CD4-positive, alpha-beta T cell treated with Interleukin-6 for 4 hours (primary cell): ENCODE results near the gene BRD2.
"Not testable (repeated sequence)": the region's sequence is repeated elsewhere in the genome, so short reads cannot be mapped to it uniquely, and the experiment has no call there.

ENCODE experiments used
- DNase-seq: peaks from one replicate; pipeline ENCODE4 v3.0.0-alpha.2; 2020; ENCODE audit warnings: mixed read lengths

The BRD2 gene

GRCh38 chr6:32968093-32968866 is at the start of gene BRD2:
Gene BRD2 (plus strand): TSS chr6:32968594. CDS start chr6:32972899, 4,305 bp downstream.
- DNase-seq, result peak; percentile 98

DNA sequence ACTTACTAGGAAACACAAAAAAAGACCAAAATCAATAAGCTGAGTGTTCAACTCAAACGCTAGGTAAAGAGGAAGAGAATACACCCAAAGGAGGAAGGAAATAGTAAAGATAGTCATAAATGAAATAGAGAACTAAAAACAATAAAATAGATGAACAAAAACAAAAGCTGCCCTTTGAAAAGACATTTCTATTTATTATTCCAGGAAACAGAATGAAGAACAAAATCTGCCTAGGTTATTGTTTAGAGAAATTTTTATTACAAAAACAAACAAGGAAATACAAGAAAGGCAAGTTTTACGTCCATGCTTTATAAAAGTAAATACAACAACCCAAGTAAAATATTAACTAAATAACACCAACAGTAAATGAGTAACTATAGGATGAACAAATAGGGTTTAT is 47.7 kb upstream of the BRD2 start:
- no peak for DNase-seq

DNA sequence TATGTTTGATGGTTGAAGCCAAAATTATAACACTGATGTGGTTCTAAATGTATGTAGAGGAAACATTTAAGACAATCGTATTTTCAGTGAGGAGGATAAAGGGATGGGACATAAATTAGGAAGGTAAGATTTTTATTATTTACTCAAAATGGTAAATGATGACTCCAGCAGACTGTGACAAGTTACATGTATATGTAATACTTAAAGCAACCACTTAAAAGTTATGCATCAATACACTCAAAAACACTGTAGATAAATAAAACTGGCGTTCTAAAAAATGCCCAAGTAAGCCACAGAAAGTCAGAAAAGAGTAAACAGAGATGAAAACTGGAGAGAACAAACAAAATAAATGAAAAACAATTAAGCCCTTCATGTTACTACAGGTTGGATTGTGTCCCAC is 46.3 kb upstream of the BRD2 start:
- no peak for DNase-seq

DNA sequence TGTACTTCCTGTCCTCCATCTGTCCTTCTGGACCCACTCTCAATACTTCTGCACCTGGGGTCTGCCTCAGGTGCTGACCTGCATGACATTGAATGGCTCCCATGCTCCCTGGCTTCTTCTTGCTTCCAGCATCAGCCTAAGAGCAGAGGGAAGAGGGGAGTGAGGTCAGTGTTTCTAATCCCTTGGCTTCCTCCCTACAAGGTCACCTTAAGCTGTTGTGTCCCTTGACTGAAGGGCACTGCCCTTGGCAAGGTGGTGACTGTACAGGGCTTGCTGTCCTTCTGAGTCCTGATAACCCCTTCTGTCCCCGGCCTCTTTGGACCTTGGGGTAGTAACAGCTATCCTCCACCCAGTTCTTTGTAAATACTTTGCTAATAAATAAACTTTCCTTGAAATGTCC is 37.2 kb upstream of the BRD2 start:
- no peak for DNase-seq

GRCh38 chr6:32932132-32932868 is 36.1 kb upstream of the BRD2 start:
- DNase-seq, result no peak

- DNase-seq, result peak; percentile 86
Observed at GRCh38 chr6:32933661-32934085, 34.7 kb upstream of the BRD2 start.

DNA sequence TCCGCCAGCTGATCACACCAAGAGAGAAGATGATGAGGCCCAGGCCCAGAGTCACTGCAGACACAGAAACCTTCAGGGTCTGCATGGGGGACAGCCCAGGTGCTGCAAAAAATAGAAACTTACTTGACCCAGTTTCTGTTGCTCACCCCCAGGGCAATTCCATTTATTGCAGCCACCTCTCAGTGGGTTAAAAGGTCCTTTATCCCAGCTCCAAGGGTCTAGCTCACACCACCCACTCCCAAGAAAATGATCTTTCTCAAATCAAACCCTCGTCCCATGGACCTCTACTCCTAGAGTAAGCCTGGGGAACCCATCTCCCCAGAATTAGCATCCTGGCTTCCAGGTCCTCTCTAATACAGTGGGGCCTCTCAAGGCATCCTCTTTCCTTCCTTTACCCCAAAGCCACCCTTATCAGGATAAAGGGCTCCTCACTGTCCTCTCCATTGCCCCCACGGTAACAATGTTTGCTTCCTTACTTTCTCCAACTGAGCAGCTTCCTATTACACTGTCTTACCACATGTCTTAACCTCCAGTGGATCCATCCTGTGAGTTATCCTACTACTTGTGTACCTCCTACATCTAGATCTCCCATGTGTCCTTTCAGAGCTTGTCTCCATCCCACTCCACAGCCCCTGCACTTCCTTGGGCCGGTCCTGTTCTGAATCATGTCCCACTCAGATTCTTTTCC is 32.7 kb upstream of the BRD2 start:
- no peak for DNase-seq

- DNase-seq, result no peak
Observed at GRCh38 chr6:32936239-32937152, 31.9 kb upstream of the BRD2 start.

DNA sequence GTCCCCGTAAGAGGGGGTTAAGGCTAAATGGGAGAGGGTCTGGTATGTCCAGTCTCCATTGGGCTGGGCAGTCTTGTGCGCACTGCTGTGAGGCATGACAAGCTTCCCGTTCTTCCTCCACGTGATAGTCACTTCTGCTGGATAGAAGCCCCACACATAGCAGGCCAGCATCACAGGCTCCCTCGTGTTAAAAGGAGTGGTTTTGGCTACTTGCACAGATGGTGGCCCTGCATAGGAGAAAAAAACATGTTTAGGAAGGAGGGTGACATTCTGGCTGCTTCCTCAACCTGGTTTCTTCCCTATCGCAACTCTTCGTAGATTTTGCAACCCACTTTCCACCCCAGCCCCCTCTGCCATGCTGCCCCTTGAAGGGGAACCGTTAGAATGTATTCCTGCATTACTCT is 31.2 kb upstream of the BRD2 start:
- DNase-seq, result no peak

DNA sequence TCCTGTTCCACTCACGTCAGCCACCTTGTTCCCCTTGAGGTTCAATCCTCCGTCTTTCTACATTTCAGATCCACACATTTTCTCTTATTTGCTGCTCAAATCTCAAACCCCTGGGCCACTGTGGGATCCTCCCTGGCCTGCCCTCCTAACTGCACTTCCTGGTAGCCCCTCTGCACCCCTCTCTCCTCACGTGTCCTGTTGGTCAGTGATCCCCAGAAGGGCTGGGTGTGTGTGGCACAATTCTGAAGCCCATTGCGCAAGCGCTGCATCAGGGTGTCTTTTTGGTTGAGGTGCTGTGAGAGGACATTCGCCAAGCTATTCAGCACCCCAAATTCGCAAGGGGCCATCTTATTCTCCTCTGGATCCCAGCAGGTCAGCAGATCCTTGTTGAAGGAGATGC is 29.9 kb upstream of the BRD2 start:
- no peak for DNase-seq

GRCh38 chr6:32940656-32941213 is 27.7 kb upstream of the BRD2 start, which contains the start of gene HLA-DMB:
Gene HLA-DMB (minus strand): TSS chr6:32941028. CDS start chr6:32940807, 221 bp downstream.
- DNase-seq, result peak; percentile 56

DNA sequence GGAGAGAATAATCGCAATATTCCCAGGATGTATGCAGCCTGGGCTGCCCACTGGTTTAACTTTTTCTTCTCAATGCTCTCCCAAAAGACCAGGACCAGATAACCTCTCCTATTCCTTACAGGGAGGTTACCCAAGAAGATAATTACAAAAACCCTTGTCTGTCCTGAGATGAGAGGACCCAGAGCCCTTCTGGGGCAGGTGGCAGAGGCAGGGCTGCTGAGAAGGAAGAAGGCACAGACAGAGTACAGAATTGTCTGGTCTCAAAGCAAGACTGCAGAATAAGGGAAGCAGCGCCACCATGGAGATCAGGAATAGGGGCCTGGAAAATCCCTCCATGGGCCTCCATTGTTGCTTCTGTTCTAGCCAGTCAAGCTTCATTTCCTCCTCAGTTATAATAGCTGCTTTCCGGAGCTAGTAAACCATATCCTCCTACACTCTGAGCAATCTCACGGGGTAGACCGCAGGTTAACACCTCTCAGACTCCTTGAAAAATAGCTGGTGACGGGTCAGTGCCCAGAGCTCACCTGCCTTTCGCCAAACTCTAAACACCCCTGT is 27.1 kb upstream of the BRD2 start:
- DNase-seq, result peak; percentile 63

DNA sequence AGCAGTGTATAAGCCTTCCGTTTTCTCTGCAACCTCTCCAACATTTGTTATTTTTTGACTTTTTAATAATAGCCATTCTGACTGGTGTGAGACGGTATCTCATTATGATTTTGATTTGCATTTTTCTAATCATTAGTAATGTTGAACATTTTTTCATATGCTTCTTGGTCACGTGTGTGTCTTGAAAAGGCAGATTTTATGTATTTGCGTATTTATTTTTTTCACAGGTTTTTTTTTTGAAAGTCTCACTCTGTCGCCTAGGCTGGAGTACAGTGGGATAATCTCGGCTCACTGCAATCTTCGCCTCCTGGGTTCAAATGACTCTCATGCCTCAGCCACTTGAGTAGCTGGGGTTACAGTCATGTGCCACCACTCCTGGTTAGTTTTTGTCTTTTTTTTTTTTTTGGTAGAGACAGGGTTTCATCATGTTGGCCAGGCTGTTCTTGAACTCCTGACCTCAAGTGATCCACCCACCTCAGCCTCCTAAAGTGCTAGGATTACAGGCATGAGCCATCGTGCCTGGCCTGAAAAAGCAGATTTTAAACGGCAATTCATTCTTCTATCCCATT is 25.8 kb upstream of the BRD2 start:
- DNase-seq, result not testable (repeated sequence)

DNA sequence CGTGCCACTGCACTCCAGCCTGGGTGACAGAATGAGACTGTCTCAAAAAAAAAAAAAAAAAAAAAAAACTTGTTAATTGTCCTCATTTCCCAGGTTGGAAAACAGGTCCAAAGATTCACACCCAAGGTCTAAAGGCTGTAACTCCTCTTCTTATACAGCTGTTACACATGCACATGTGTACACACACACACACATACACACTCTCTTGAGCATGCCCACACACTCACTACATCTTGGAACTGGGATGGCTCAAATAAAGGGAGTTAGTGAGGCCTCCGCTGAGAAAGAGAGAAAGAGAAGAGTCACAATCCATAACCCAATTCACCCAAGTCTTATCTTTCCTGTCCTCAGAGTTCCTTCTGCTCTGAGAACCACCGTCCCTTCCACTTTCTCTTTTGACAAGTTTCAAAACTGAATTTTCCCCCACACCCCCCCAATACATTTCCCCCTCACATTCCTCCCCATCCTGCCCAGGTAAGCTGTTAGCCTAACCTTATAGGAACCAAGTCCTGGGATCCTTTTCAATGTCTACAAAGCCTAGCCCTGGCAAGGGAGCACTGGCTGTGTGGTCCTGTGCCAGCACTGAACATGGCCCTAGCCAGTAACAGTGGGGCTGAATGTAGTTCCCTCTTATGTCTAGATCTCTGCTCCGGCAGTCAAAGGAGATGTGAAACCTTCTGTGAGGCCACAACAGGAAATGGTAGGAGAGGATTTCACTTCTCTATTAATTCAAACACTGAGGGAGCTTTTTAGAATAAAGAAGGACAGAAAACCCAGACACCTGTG is 24.3 kb upstream of the BRD2 start:
- DNase-seq, result peak; percentile 47

DNA sequence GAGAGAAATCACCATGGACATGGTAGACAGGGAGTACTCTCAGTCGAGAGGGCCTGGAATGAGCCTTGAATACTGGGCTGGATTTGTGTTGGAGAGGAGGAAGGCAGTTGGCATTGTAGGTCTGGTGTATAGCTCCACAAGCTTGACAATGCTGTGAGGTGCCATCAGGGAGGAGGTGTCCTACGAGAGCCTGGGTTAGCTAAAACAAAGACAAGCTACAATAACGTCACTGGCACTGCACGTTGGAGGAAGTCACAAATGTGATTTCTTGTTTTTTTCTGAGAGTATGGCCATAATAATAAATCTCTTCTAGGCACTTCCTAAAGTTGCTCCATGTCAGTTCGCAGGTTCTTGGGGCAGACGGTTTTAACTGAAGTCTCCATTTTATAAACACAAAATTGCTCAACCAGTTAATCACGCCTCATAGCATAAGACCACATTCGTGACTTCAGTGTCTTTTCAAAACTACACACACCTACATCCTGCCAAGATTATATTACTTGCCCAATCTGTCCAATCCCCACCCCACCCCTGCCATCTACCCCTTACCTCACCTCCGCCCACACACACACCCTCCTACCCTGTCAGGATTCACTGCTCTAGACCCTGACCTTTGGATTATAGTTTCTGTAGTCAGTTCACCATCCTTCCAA is 23.2 kb upstream of the BRD2 start:
- peak; percentile 14 for DNase-seq

DNA sequence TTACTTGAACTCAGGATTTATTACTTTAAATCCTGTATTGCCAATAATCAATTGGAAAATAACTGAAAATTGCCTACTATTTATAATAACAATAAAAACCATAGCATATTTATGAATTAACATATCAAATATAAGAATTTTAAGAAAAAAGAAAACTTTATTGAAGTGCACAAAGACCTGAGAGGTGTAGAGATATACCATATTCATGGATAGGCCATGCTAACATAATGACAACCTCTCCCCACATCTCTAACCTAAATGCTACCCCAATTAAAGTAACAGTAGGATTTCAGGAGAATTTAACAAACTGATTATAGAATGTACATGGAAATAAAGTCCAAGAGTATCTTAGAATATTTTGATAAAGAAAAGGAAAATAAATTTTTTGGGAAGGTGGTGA is 22.4 kb upstream of the BRD2 start:
- no peak for DNase-seq

DNA sequence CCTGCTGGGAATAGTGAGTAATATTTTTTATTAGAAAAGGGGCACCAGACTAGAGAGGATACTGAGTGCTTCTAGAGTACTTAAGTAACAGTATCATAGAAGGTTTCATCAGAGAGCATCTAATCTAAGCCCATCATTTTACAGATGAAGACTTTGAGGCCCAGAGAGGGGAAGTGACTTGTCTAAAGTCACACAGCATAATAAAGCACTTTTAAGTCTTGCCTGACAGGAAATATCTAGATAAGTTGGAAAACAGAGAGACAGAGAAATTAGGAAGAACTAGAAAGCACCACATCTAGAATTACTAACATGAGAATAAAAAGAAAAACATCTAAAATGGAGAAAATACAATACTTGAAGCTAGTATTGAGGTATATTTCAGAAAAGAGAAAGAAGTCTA is 21.5 kb upstream of the BRD2 start:
- no peak for DNase-seq

DNA sequence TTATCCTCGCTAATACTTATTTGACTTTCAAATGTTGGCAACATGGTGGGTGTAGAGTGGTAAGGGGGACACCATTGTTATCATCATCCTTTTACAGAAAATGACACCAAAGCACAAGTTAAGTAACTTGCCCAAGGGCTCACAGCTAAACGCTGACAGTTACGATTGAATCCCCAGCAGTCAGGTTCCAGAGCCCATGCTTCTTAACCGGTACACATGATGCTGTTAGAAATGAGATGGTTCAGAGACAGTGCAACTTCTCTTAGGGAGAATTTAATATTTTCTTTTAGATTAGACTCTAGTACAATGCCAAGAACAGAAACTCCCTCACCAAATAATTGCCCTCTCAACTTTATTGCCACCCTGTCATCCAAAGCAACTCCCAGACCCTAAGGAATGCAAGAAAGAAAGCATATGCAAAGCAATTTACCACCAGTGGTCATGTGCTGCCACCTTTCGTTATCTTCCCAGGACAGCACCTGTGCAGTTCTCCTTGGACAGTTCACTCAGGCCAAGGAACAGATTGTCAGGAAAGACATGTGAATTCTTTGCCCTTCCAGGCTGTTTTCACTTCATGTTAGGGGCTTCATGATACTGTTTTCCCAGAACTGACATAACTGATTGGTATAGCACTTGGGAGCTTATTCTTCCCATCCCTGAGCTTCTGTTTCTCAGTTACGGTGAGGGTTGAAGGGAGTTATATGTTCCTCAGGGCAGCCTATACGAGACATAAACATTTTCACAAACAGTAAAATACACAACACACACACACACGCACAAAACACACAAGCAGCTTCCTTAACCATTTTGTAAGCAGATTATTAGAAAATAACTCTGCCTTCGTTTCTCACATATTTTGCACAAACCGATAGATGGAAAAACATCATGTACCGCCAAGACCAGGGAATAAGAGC is 20.6 kb upstream of the BRD2 start:
- DNase-seq, result peak; percentile 68

GRCh38 chr6:32949113-32949512 is 19.3 kb upstream of the BRD2 start:
- DNase-seq, result no peak
